B cell (primary cell): ENCODE results near the gene FOXN4.

ENCODE experiments used
- CTCF ChIP-seq: fragments of 200-600 bp; IDR thresholded peaks from one replicate; pipeline ENCODE4 v1.8.0; 2022; ENCODE audit warnings: antibody characterized with exemption, mild to moderate bottlenecking
- EZH2 ChIP-seq: IDR thresholded peaks from 2 replicates; pipeline ENCODE4 v1.6.1; 2012; ENCODE audit warnings: borderline replicate concordance, low read depth, mild to moderate bottlenecking, moderate library complexity, low read length; ENCODE audit not compliant: insufficient read depth, poor library complexity, severe bottlenecking

GRCh38 chr12:109296431-109296830 is 12.7 kb downstream of the FOXN4 start:
- no peak for TF ChIP-seq CTCF
- no peak for TF ChIP-seq EZH2
